NCI-H2171 (cell line): Measurements from ENCODE around the gene ZNF513.
"Not testable (repeated sequence)": the region's sequence is repeated elsewhere in the genome, so short reads cannot be mapped to it uniquely, and the experiment has no call there.

Source experiments
- DNase-seq: peaks from one replicate; lab custom pipeline; 2025; lab: John Stamatoyannopoulos, UW

The ZNF513 gene

GRCh38 chr2:27356382-27357181 is 24.0 kb downstream of the ZNF513 start, which contains the start of gene GTF3C2:
Gene GTF3C2 (minus strand): TSS chr2:27356764. CDS start chr2:27343554, 13,210 bp downstream.
- peak; percentile 99 for DNase-seq

- DNase-seq = peak; percentile 41
Measured at GRCh38 chr2:27356056-27356381, 24.5 kb downstream of the ZNF513 start.

- DNase-seq = no peak
Measured at GRCh38 chr2:27354597-27354927, 26.0 kb downstream of the ZNF513 start.

DNA sequence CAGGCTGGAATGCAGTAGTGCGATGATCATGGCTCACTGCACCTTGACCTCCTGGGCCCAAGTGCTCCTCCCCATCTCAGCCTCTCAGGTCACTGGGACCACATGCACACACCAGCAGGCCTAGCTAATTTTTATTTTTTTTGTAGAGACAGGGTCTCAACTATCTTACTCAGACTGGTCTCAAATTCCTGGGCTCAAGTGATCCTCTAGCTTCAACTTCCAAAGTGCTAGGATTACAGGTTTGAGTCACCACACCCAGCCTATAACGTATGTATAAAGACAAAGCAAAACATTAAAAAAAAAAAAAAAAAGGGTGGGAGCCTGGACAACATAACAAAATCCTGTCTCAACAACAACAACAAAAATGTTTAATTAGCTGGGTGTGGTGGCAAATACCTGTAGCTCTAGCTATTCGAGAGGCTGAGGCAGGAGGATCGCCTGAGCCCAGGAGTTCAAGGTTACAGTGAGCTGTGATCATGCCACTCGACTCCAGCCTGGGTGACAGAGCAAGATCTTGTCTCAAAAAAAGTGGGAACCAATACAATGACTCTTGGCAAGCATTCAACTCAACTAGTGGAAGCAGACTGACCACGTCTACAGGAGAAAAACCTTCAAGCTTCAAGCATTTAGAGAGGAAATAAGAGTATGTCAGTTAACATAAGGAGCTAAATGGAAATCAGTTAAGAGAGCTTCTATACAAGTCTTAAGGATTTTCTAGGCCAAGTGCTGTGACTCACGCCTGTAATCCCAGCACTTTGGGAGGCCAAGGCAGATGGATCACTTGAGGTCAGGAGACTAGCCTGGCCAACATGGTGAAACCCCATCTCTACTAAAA is 26.6 kb downstream of the ZNF513 start:
- DNase-seq = no peak

DNA sequence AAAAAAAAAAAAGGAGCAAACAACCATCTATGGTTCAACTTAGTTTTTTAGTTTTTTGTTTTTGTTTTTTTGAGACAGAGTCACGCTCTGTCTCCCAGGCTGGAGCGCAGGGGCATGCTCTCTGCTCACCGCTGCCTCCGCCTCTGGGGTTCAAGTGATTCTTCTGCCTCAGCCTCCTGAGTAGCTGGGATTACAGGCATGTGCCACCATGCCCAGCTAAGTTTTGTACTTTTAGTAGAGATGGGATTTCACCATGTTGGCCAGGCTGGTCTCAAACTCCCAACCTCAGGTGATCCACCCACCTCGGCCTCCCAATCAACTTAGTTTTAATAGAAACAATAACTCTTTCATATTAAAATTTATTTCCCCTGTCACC is 27.2 kb downstream of the ZNF513 start:
- not testable (repeated sequence) for DNase-seq

DNA sequence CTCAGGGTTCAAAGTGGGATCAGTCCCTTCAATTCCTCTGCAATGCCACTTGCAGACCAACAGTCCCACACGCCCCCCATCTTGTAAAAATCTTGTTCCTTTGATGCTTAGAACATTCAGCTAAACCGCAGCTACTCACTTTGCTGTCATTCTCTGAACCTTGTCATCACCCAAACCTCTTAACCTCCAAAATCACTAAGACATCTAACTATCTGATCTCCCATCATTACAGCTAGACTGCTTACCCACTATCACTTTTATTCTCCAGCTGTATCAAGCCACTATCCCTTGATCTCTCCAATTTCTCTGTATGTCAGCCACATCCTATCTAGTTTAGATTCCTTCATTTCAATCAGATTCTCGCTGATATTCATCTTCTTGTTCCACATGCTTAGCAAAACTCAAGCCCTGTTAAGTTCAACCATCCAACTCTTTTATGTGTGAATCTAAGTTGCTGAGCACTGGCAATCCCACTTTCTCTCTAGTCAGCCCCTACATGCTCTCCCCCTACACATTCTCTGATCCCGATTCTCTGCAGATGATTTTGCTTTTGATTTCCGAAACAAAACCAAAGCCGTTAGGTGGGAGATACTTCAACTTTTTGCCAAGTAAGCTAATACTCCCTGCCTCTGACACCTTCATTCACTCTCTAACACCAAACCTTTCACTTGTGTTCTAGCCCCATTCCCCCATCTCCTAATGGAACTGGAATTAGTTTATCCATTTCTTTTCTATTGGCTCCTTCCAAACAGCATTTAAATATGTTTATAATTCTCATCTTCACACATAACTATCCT is 28.5 kb downstream of the ZNF513 start:
- DNase-seq = no peak

DNA sequence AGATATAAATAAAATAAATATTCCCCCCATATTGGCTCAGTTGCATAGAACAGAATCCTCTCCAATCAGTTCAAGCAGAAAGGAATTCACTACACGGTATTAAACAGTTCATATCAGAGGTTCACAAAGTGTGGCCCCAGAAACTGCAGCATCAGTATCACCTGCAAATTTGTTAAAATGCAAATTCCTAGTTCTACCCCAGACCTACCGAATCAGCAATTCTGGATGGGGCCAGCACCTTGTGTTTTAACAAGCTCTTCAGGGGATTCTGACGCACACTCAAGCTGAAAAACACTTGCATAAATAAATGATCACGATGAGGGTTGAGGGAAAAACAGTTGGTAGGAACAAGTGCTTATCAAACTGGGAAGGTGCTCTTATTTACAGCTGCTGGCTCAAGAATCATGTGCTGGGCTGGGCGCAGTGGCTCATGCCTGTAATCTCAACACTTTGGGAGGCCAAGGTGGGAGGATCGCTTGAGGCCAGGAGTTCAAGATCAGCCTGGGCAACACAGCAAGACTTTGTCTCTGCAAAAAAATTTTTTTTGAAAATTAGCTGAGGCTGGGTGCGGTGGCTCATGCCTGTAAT is 30.3 kb downstream of the ZNF513 start:
- no peak for DNase-seq

DNA sequence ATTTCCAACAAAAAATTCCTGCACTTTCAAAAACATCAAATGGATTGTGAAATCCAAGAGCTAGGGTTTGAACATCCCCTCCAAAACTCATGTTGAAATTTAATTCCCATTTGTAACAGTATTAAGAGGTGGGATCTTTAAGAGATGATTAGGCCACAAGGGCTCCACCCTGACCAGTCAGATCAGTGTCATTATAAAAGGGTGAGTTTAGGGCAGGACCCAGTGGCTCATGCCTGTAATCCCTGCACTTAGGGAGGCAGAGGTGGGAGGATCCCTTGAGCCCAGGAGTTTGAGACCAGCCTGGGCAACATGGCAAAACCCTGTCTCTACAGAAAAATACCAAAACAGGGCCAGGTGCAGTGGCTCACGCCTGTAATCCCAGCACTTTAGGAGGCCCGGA is 32.9 kb downstream of the ZNF513 start:
- DNase-seq = no peak

GRCh38 chr2:27336173-27336572 is 44.4 kb downstream of the ZNF513 start:
- no peak for DNase-seq

GRCh38 chr2:27335311-27335710 is 45.2 kb downstream of the ZNF513 start:
- DNase-seq = no peak
